ENCODE measurements around the gene GREB1. TPM values are rescaled to one million over a fixed set of nuclear protein-coding genes. Genes with fewer than 3 reads are reported as not detected.

The GREB1 gene
- total RNA-seq, 1 experiment from 2014 or later, result 16.5 TPM

- Histone ChIP-seq H3K27ac (ENCODE audit: insufficient read length, low read depth, low read length) (no peak overlapping the region), H3K9ac (ENCODE audit: extremely low read depth, insufficient read length, low read length) (no peak overlapping the region), H3K27me3 (ENCODE audit: insufficient read depth, low read length) (no peaks in the 10 kb centered on the region), H4K5ac (ENCODE audit: insufficient read length, low read depth, low read length) (no peak overlapping the region), H2BK20ac (ENCODE audit: low read depth, low read length, poor library complexity, severe bottlenecking) (no peak overlapping the region), H3K79me2 (ENCODE audit: insufficient read depth, low read length) (no peaks in the 10 kb centered on the region), H3K56ac (ENCODE audit: insufficient read length, low read depth, low read length) (no peak overlapping the region), H4K91ac (ENCODE audit: insufficient read length, low read depth, low read length) (no peak overlapping the region), H3K18ac (ENCODE audit: insufficient read length, low read depth, low read length) (no peak overlapping the region), H4K20me1 (ENCODE audit: control insufficient read depth, insufficient read depth, insufficient read length) (no peaks in the 10 kb centered on the region), H2BK5ac (ENCODE audit: insufficient read length, low read length) (no peak overlapping the region), H2BK120ac (ENCODE audit: low read depth, low read length, poor library complexity, severe bottlenecking) (no peak overlapping the region), H3K4me1 (ENCODE audit: insufficient read depth, low read length) (no peaks in the 10 kb centered on the region), H2BK12ac (ENCODE audit: insufficient read length, low read depth, low read length) (no peak overlapping the region), H3K23me2 (ENCODE audit: insufficient read length, low read depth, low read length, poor library complexity, severe bottlenecking) (no peaks in the 10 kb centered on the region), H2AFZ (ENCODE audit: low read length) (no peak overlapping the region), H2BK15ac (ENCODE audit: low read depth, low read length) (no peak overlapping the region), H2AK5ac (ENCODE audit: insufficient read length, low read length) (no peak overlapping the region), H4K8ac (replicated peaks; ENCODE audit: insufficient read length, low read depth, low read length) (no peak overlapping the region), H3K79me1 (ENCODE audit: insufficient read depth, low read depth, low read length, poor library complexity, severe bottlenecking) (no peaks in the 10 kb centered on the region), H3T11ph (ENCODE audit: low read length) (no peak overlapping the region), H3K9me3 (ENCODE audit: control insufficient read depth, low read depth, low read length) (no peaks in the 10 kb centered on the region), H3K23ac (ENCODE audit: insufficient read length, low read depth, low read length) (no peak overlapping the region), H3K4ac (ENCODE audit: low read depth, low read length) (no peak overlapping the region), H3K4me2 (ENCODE audit: insufficient read depth, insufficient read length, low read length) (no peak overlapping the region), H3K14ac (ENCODE audit: insufficient read depth, low read length) (no peak overlapping the region)
- Mint-ChIP-seq H3K4me3 (no peak overlapping the region), H3K9me3 (no peaks in the 10 kb centered on the region), H3K27me3 (ENCODE audit: low read depth) (peaks cover 1% of the 10 kb centered on the region; the same call in 1 of the 2 replicates), H3K4me1 (no peaks in the 10 kb centered on the region), H3K36me3 (ENCODE audit: insufficient read depth in 1 of 3, low read depth in 3 of 3) (no peaks in the 10 kb centered on the region), H3K27ac (no peak overlapping the region; a peak in 1 of 7 replicates)
- no peak for DNase-seq
- WGBS (ENCODE audit: extremely low coverage, insufficient read length, low lambda C conversion rate), result no CpG with 5 or more reads among the region's 3 CpGs
- TF ChIP-seq CTCF (conservative IDR thresholded peaks at IDR 0.05), result no peak
Observed at GRCh38 chr2:11652553-11652952, 118.7 kb downstream of the GREB1 start.
